Ovary (tissue), 9 donors: ENCODE data around the gene ZNF213. TPM values are rescaled to one million over a fixed set of nuclear protein-coding genes. Genes with fewer than 3 reads are reported as not detected.

Source experiments
- DNase-seq, 5 donors: peaks; one replicate each; pipeline ENCODE4 v3.0.0-alpha.2; 2019 to 2020
- H3K27ac ChIP-seq, 2 donors: fragments of 200-600 bp; one replicate each; pipeline versions ENCODE4 v1.5.1 to v1.8.0; 2019 to 2022
- H3K27me3 ChIP-seq: fragments of 200-600 bp; one replicate; pipeline ENCODE4 v1.8.0; 2022
- H3K36me3 ChIP-seq: fragments of 200-600 bp; sonication (generic); one replicate; pipeline ENCODE4 v1.5.1; 2019
- H3K4me1 ChIP-seq: one replicate; pipeline ENCODE4 v1.8.1; 2013; ENCODE audit warnings: mild to moderate bottlenecking, moderate library complexity; ENCODE audit not compliant: insufficient read depth
- H3K4me3 ChIP-seq: fragments of 200-600 bp; sonication (generic); one replicate; pipeline ENCODE4 v1.5.1; 2017
- H3K9me3 ChIP-seq, 2 donors: fragments of 200-600 bp in 1 of 2; sonication (generic) in 1 of 2; one replicate each; pipeline versions ENCODE4 v1.5.1 to v1.8.1; 2013 to 2019; ENCODE audit warnings: mild to moderate bottlenecking in 1 of 2, moderate library complexity in 1 of 2
- EP300 ChIP-seq: sonication (generic); formaldehyde crosslinking; IDR thresholded peaks from one replicate; pipeline ENCODE4 v1.6.1; 2017; ENCODE audit warnings: antibody characterized with exemption
- POLR2A ChIP-seq: fragments of 450-650 bp; IDR thresholded peaks from one replicate; pipeline ENCODE4 v1.6.1; 2017; ENCODE audit warnings: antibody characterized with exemption, mild to moderate bottlenecking, moderate library complexity
- WGBS, 3 donors: extraction: QIAGEN DNeasy Blood & Tissue Kit in 1 of 3; methylation state at CpG; one replicate each; pipeline versions ENCODE4 v1.1.5 to v1.1.7; 2013 to 2017; 5-methylcytosine and 5-hydroxymethylcytosine counted together
- intact Hi-C, 4 donors: fragments of 100-400 bp; cut with DNase I; formaldehyde crosslinking; loops; one replicate each; pipeline versions ENCODE4 v1.11.0 to v1.15.1; 2022 to 2023
- polyA plus RNA-seq, 2 donors: library from polyadenylated mRNA; stranded (reverse); fragments of 200-250 nt in 1 of 2; fragments of 350-450 nt in 1 of 2; fragmentation: Illumina TruSeq in 1 of 2; extraction: RNeasy Lipid Tissue Mini Kit (QIAGEN cat#74804) in 1 of 2; gene quantifications; one replicate each; pipeline ENCODE4 v1.2.3, GENCODE V29; 2013 to 2014
- total RNA-seq, 7 donors: library from RNA; depleted of rRNA in 2 of 7; stranded (reverse); fragments of >200 nt in 2 of 7; fragmentation: NEBNext Ultra II Directional in 3 of 7; extraction: Animal tissue kit (Norgen Biotek cat#: 25700) in 3 of 7; gene quantifications; one replicate each; pipeline versions ENCODE4 v1.1.0 to v1.2.4, GENCODE V29; 2016 to 2023
- TF ChIP-seq, protein P1 (sequence below), 3 donors: fragments of 450-650 bp in 2 of 3; fragments of 200-600 bp in 1 of 3; IDR thresholded peaks; one replicate each; pipeline versions ENCODE4 v1.5.1 to v1.8.0; 2016 to 2022; ENCODE audit warnings: antibody characterized with exemption in 3 of 3, mild to moderate bottlenecking in 1 of 3
- donor health status: DM: no; HTN: no; CAD: no; lungs with moderate emphysema.
- donor health status: DM: no; HTN: no; CAD: no.
- donor health status: Bipolar disorder and iron deficiency.
- donor health status: DM: yes; HTN: yes; CAD: no.
- donor health status: DM: no; HTN: no; CAD: no.
- donor health status: DM: yes; HTN: yes; CAD: no.

Gene ZNF213
- total and polyA plus RNA-seq, 9 donors = 0.95 to 18.9 (median 11.4) TPM

DNA sequence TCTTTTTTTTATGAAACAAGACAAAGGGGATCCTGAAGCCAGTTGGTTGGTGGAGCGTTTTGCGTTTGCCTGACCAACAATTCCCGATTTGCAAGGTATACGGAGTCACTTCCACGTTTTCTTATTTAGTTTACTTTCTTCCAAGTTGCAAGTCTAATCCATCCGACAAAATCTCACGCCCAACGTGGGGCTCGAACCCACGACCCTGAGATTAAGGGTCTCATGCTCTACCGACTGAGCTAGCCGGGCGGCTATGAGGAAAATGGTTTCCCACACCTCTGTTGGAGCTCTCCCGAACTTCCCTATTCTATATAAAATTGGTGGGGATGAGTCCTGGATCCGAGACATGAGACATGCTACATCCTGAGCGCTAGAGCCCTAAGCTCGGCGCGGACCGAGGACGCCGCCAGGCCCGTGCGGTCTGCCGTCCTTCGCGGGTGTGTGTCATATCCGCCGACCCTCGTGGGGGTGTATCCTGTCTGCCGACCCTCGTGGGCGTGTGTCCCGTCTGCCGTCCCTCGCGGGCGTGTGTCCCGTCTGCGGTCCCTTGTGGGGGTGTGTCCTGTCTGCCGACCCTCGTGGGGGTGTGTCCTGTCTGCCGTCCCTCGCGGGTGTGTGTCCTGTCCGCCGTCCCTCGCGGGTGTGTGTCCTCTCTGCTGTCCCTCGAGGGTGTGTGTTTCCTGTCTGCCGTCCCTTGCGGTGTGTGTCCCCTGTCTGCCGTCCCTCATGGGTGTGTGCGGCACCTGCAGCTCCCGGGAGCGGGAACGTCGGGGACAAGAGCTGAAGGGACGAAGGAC is 22.6 kb downstream of the ZNF213 start:
- peak; percentile 70 to 86 (median 82) for DNase-seq
- Histone ChIP-seq H3K27ac (peak overlapping the region; percentile 78 to 87), H3K36me3 (no peaks in the 10 kb centered on the region), H3K4me1 (peaks cover 8% of the 10 kb centered on the region), H3K27me3 (no peaks in the 10 kb centered on the region), H3K4me3 (peak overlapping the region; percentile 94), H3K9me3 (no peaks in the 10 kb centered on the region)
- intact Hi-C loops = no loop called here
- WGBS, 3 donors = 0 to 1% (median 1%) methylated on average over 53 to 59 of the region's 59 CpGs
- no peak for TF ChIP-seq EP300
- no peak for TF ChIP-seq POLR2A
- TF ChIP-seq, protein P1, sequence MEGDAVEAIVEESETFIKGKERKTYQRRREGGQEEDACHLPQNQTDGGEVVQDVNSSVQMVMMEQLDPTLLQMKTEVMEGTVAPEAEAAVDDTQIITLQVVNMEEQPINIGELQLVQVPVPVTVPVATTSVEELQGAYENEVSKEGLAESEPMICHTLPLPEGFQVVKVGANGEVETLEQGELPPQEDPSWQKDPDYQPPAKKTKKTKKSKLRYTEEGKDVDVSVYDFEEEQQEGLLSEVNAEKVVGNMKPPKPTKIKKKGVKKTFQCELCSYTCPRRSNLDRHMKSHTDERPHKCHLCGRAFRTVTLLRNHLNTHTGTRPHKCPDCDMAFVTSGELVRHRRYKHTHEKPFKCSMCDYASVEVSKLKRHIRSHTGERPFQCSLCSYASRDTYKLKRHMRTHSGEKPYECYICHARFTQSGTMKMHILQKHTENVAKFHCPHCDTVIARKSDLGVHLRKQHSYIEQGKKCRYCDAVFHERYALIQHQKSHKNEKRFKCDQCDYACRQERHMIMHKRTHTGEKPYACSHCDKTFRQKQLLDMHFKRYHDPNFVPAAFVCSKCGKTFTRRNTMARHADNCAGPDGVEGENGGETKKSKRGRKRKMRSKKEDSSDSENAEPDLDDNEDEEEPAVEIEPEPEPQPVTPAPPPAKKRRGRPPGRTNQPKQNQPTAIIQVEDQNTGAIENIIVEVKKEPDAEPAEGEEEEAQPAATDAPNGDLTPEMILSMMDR (IDR thresholded peaks at IDR 0.05) = no peak

DNA sequence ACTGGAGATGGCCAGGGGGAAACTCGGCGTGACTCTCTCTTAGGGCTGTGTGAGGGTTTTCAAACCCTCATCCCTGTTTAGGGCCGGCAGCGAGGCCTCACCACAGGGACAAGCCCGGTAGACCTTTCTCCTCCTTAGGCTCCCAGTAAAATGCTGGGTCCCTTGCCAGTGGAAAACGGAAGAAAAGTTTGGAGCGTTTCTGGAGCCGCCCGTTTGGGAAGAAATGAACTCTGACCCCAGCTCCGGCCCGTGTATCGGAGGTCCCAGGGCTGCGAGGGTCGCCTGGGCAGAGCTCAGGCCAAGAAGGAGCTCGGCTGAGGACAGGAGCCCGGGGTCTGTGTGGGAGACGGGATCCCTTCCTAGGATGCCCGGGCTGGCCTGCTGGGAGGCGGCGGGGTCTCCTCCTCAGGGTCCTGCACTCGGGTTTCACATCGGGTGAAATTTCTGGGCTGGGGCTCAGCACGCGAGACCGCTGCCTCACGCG is 23.2 kb downstream of the ZNF213 start:
- WGBS, 3 donors = 0 to 1% (median 0%) methylated on average over 16 to 27 of the region's 27 CpGs
- DNase-seq = peak in 2 of 5 donors; percentile 46 to 62
- Histone ChIP-seq H3K27me3 (no peaks in the 10 kb centered on the region), H3K9me3 (no peaks in the 10 kb centered on the region), H3K4me1 (peaks cover 8% of the 10 kb centered on the region), H3K36me3 (no peaks in the 10 kb centered on the region), H3K4me3 (peak overlapping the region; percentile 94), H3K27ac (peak overlapping the region; percentile 78 to 87)
- intact Hi-C loops = no loop called here
- TF ChIP-seq, protein P1 (IDR thresholded peaks at IDR 0.05) = no peak

DNA sequence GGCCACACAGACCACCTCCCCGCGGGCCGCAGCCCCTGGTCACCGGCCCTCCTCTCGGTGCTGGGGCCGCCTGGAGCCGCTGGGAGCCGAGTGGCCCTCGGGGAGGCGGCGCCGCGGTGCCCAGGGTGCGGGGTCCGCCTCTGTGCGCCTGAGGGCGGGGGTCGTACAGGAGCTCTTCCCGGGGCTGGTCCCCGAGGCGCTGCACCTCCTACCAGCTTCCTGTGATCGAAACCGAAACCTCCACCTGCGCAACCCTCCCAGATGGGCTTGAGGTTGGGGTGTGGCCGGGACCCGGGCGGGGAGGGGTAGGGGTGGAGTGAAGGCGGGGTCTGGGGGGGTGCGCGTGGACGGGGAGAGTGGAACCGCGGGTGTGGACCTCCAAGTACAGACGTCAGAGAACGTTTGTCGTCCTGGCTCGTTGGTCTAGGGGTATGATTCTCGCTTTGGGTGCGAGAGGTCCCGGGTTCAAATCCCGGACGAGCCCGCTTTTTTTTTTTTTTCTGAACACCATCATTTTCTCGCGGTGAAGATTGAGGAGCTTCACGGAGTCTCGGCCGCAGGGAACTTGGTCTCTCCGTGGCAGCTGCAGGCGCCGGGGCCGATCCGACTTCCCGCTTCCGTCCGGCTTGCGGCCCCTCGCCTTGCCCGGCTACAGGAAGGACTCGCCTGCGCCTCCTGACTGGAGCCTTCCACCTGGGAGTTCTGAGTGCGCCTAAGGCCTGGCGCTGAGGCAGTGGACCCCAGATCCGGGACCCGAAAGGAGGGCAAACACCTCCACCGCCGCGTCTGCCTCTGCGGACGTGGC is 23.9 kb downstream of the ZNF213 start:
- H3K9me3 ChIP-seq = no peaks in the 10 kb centered on the region
- TF ChIP-seq EP300 (no peak), POLR2A (peak; percentile 29)
- WGBS, 3 donors = 0 to 1% (median 0%) methylated on average over 63 to 70 of the region's 70 CpGs
- H3K4me1 ChIP-seq = peaks cover 8% of the 10 kb centered on the region
- peak overlapping the region; percentile 78 to 87 for H3K27ac ChIP-seq
- no peaks in the 10 kb centered on the region for H3K27me3 ChIP-seq
- intact Hi-C loops = no loop called here
- no peaks in the 10 kb centered on the region for H3K36me3 ChIP-seq
- DNase-seq = peak; percentile 84 to 89 (median 87)
- peak overlapping the region; percentile 94 for H3K4me3 ChIP-seq

DNA sequence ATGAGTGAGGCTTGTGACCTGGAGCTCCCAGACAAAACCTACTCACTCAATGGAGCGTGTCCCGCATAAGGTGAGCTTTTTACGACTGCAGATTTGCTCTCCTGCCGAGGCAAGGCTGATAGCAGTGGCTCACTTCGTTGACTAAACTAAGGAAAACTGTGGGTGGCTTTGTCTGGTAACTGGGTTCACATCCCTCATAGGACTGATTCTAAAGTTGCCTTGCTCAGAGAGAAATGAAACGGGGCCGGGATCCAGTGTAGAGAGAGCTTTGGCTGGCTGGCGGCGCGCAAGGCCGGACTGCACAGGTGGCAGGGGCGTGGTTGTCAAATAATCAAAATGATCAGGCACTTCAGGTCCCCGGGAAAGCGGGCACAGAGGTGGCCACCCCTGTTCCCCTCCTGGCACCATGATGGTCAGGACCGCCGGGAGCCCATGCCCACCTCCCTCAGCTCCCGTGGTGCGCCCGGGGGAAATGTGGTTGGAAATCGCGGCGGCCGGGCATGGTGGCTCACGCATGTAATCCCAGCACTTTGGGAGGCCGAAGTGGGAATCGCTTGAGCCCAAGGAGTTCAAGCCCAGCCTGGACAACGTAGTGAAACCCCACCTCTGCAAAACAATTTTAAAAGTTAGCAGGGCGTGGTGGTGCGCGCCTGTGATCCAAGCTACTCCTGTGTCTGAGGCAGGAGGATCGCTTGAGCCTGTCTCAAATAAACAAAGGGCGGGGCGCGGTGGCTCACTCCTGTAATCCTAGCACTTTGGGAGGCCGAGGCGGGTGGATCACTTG is 26.6 kb downstream of the ZNF213 start:
- TF ChIP-seq EP300 = no peak
- TF ChIP-seq, protein P1 (IDR thresholded peaks at IDR 0.05) = no peak
- TF ChIP-seq POLR2A = no peak
- no peak overlapping the region for H3K4me3 ChIP-seq
- WGBS, 3 donors = 78 to 88% (median 83%) methylated on average over 36 of the region's 36 CpGs
- H3K27me3 ChIP-seq = no peaks in the 10 kb centered on the region
- H3K36me3 ChIP-seq = no peaks in the 10 kb centered on the region
- H3K4me1 ChIP-seq = peaks cover 8% of the 10 kb centered on the region
- intact Hi-C loops = loop anchor here in 2 of 4 donors (5.0 to 10.0 kb wide), 4 partner anchors 107 to 1793 kb away; partner anchors contain the start of genes BICDL2 (in 1 of the 2) and SEC14L5 (in 1 of the 2)
- no peak overlapping the region for H3K27ac ChIP-seq
- DNase-seq = peak in 1 of 5 donors; percentile 25
- H3K9me3 ChIP-seq = no peaks in the 10 kb centered on the region
